Activated CD8-positive, alpha-beta memory T cell treated with anti-CD3 and anti-CD28 coated beads, Interleukin-2, amount 10 ng/mL, durations not matched to agents 7 days and 5 days (primary cell): ENCODE measurements around the gene ZNF69. TPM values are rescaled to one million over a fixed set of nuclear protein-coding genes. Genes with fewer than 3 reads are reported as not detected.
"Not testable (repeated sequence)": the region's sequence is repeated elsewhere in the genome, so short reads cannot be mapped to it uniquely, and the experiment has no call there.

ENCODE experiments used
- ATAC-seq: fragments of 150-1000 bp; cut with Tn5 transposase; one replicate; pipeline ENCODE4 v1.10.0; 2021; ENCODE audit warnings: moderate library complexity
- CTCF ChIA-PET: fragments of 350-600 bp; sonication (Branson Sonifier 250); formaldehyde crosslinking; loops from one replicate; lab custom pipeline; 2021; ENCODE audit warnings: antibody characterized with exemption; lab: Charles Lee
- DNase-seq: peaks from one replicate; pipeline ENCODE4 v3.0.0-alpha.2; 2020
- H3K27ac Mint-ChIP-seq: one replicate; pipeline ENCODE4 v1.8.0; 2021; ENCODE audit warnings: mild to moderate bottlenecking, mixed read lengths
- H3K27me3 Mint-ChIP-seq: one replicate; pipeline ENCODE4 v1.8.0; 2021; ENCODE audit warnings: mixed read lengths
- H3K36me3 Mint-ChIP-seq: one replicate; pipeline ENCODE4 v1.8.0; 2021; ENCODE audit warnings: mild to moderate bottlenecking, mixed read lengths
- H3K4me1 Mint-ChIP-seq: one replicate; pipeline ENCODE4 v1.8.0; 2021; ENCODE audit warnings: mixed read lengths
- H3K4me3 Mint-ChIP-seq: one replicate; pipeline ENCODE4 v1.8.0; 2021; ENCODE audit warnings: mild to moderate bottlenecking, moderate library complexity, mixed read lengths
- H3K9me3 Mint-ChIP-seq: one replicate; pipeline ENCODE4 v1.8.0; 2022; ENCODE audit warnings: low read depth, mixed read lengths
- total RNA-seq, 2 experiments: library from RNA; stranded (reverse); gene quantifications; one replicate each; pipeline ENCODE4 v1.2.3, GENCODE V29; 2021

Gene ZNF69
- total RNA-seq, 2 experiments from 2014 or later = 1.2 to 2.0 TPM

- H3K9me3 Mint-ChIP-seq = peaks cover 11% of the 10 kb centered on the region
- ATAC-seq, H3K27me3 Mint-ChIP-seq, H3K27ac Mint-ChIP-seq, H3K4me1 Mint-ChIP-seq, H3K36me3 Mint-ChIP-seq, DNase-seq, H3K4me3 Mint-ChIP-seq: not testable (repeated sequence)
- CTCF ChIA-PET = interaction anchor here (1.5 kb wide), 1 partner anchor 117 kb away, joined by 3 read pairs; the partner anchor contains the start of gene ZNF491
These were observed 27.0 kb downstream of the ZNF69 start for GRCh38 chr19:11914417-11915051.

- Mint-ChIP-seq H3K27ac (no peak overlapping the region), H3K36me3 (peaks cover 13% of the 10 kb centered on the region), H3K4me1 (peaks cover 25% of the 10 kb centered on the region), H3K27me3 (no peaks in the 10 kb centered on the region), H3K9me3 (peaks cover 4% of the 10 kb centered on the region), H3K4me3 (no peak overlapping the region)
- DNase-seq (no peak), ATAC-seq (no peak)
- CTCF ChIA-PET = interaction anchor here (0.6 to 4.4 kb wide), 9 partner anchors 9 to 216 kb away, joined by 3 to 148 read pairs (median 7); partner anchors contain the start of genes ZNF69, ZNF763 and ZNF878
These were observed 34.4 kb downstream of the ZNF69 start for GRCh38 chr19:11921852-11922495.

GRCh38 chr19:11924886-11925650, 37.5 kb downstream of the ZNF69 start, which contains the start of gene ZNF700:
ZNF700 (plus strand) TSS chr19:11925107; CDS start chr19:11925211, 104 bp downstream.
- peaks cover 41% of the 10 kb centered on the region for H3K36me3 Mint-ChIP-seq
- CTCF ChIA-PET = interaction anchor here (0.7 to 4.4 kb wide), 24 partner anchors 8 to 688 kb away, joined by 3 to 148 read pairs (median 6); partner anchors contain the start of genes ZNF136, ZNF20, ZNF491 and ZNF563
- H3K4me1 Mint-ChIP-seq = peaks cover 29% of the 10 kb centered on the region
- DNase-seq = peak; percentile 97
- H3K27ac Mint-ChIP-seq = peak within 1 kb of the TSS; percentile 99
- peaks cover 10% of the 10 kb centered on the region for H3K9me3 Mint-ChIP-seq
- ATAC-seq = peak; percentile 92
- H3K4me3 Mint-ChIP-seq = peak within 1 kb of the TSS; percentile 98
- H3K27me3 Mint-ChIP-seq = no peaks in the 10 kb centered on the region

GRCh38 chr19:11925651-11926187, 38.1 kb downstream of the ZNF69 start:
- H3K9me3 Mint-ChIP-seq = peaks cover 16% of the 10 kb centered on the region
- not testable (repeated sequence) for H3K27me3 Mint-ChIP-seq, ATAC-seq, DNase-seq
- CTCF ChIA-PET = interaction anchor here (2.7 to 4.3 kb wide), 3 partner anchors 38 to 237 kb away, joined by 18 to 46 read pairs (median 45); partner anchors contain the start of genes ZNF136, ZNF20 and ZNF763
- peaks cover 29% of the 10 kb centered on the region for H3K4me1 Mint-ChIP-seq
- H3K36me3 Mint-ChIP-seq = peaks cover 47% of the 10 kb centered on the region
- H3K4me3 Mint-ChIP-seq = peak overlapping the region; percentile 98
- H3K27ac Mint-ChIP-seq = peak overlapping the region; percentile 99

GRCh38 chr19:11927227-11927626, 39.6 kb downstream of the ZNF69 start:
- peaks cover 18% of the 10 kb centered on the region for H3K9me3 Mint-ChIP-seq
- peaks cover 33% of the 10 kb centered on the region for H3K4me1 Mint-ChIP-seq

GRCh38 chr19:11931051-11931450, 43.5 kb downstream of the ZNF69 start:
- CTCF ChIA-PET = interaction anchor here (0.7 kb wide), 1 partner anchor 9 kb away, joined by 3 read pairs; no protein-coding TSS in a partner anchor
- no peak overlapping the region for H3K4me3 Mint-ChIP-seq

More at GRCh38 chr19:11927227-11927626, 39.6 kb downstream of the ZNF69 start:
- no peak for ATAC-seq
- no peak overlapping the region for H3K27ac Mint-ChIP-seq
- H3K36me3 Mint-ChIP-seq = peaks cover 60% of the 10 kb centered on the region
- H3K27me3 Mint-ChIP-seq = no peaks in the 10 kb centered on the region
- no peak overlapping the region for H3K4me3 Mint-ChIP-seq
- no peak for DNase-seq
- CTCF ChIA-PET = interaction anchor here (1.6 kb wide), 1 partner anchor 36 kb away, joined by 4 read pairs; no protein-coding TSS in a partner anchor

GRCh38 chr19:11931513-11931912, 43.9 kb downstream of the ZNF69 start:
- Mint-ChIP-seq H3K4me1 (peaks cover 13% of the 10 kb centered on the region), H3K27me3 (no peaks in the 10 kb centered on the region), H3K4me3 (no peak overlapping the region), H3K9me3 (peaks cover 28% of the 10 kb centered on the region), H3K36me3 (peaks cover 84% of the 10 kb centered on the region), H3K27ac (no peak overlapping the region)
- ATAC-seq = no peak
- CTCF ChIA-PET = interaction anchor here (0.7 kb wide), 1 partner anchor 9 kb away, joined by 3 read pairs; no protein-coding TSS in a partner anchor
- DNase-seq = no peak

More at GRCh38 chr19:11931051-11931450, 43.5 kb downstream of the ZNF69 start:
- peaks cover 83% of the 10 kb centered on the region for H3K36me3 Mint-ChIP-seq
- ATAC-seq = no peak
- peaks cover 28% of the 10 kb centered on the region for H3K9me3 Mint-ChIP-seq
- H3K4me1 Mint-ChIP-seq = peaks cover 17% of the 10 kb centered on the region
- no peak overlapping the region for H3K27ac Mint-ChIP-seq
- DNase-seq = no peak
- H3K27me3 Mint-ChIP-seq = no peaks in the 10 kb centered on the region

GRCh38 chr19:11935829-11936228, 48.2 kb downstream of the ZNF69 start:
- H3K4me3 Mint-ChIP-seq, ATAC-seq: not testable (repeated sequence)
- peaks cover 29% of the 10 kb centered on the region for H3K9me3 Mint-ChIP-seq

GRCh38 chr19:11938383-11938782, 50.8 kb downstream of the ZNF69 start:
- Mint-ChIP-seq H3K9me3 (peaks cover 40% of the 10 kb centered on the region), H3K36me3 (peaks cover 84% of the 10 kb centered on the region)
- ATAC-seq, DNase-seq, H3K4me3 Mint-ChIP-seq, H3K27ac Mint-ChIP-seq, H3K27me3 Mint-ChIP-seq, H3K4me1 Mint-ChIP-seq, CTCF ChIA-PET: not testable (repeated sequence)

More at GRCh38 chr19:11935829-11936228, 48.2 kb downstream of the ZNF69 start:
- DNase-seq, H3K27ac Mint-ChIP-seq, CTCF ChIA-PET, H3K4me1 Mint-ChIP-seq, H3K27me3 Mint-ChIP-seq: not testable (repeated sequence)
- peaks cover 81% of the 10 kb centered on the region for H3K36me3 Mint-ChIP-seq

- CTCF ChIA-PET, H3K27ac Mint-ChIP-seq, H3K4me3 Mint-ChIP-seq, DNase-seq, H3K27me3 Mint-ChIP-seq, H3K4me1 Mint-ChIP-seq, ATAC-seq: not testable (repeated sequence)
- H3K9me3 Mint-ChIP-seq = peaks cover 48% of the 10 kb centered on the region
- H3K36me3 Mint-ChIP-seq = peaks cover 90% of the 10 kb centered on the region
These were observed 53.8 kb downstream of the ZNF69 start for GRCh38 chr19:11941361-11941887.

- Mint-ChIP-seq H3K36me3 (peaks cover 91% of the 10 kb centered on the region), H3K27me3 (no peaks in the 10 kb centered on the region), H3K27ac (no peak overlapping the region), H3K4me1 (no peaks in the 10 kb centered on the region), H3K4me3 (no peak overlapping the region), H3K9me3 (peaks cover 49% of the 10 kb centered on the region)
- CTCF ChIA-PET = interaction anchor here (1.3 to 1.4 kb wide), 2 partner anchors 18 to 20 kb away, joined by 3 to 6 read pairs; partner anchors contain the start of gene ZNF700
- ATAC-seq (no peak), DNase-seq (no peak)
These were observed 54.6 kb downstream of the ZNF69 start for GRCh38 chr19:11942008-11942842.

- Mint-ChIP-seq H3K36me3 (peaks cover 92% of the 10 kb centered on the region), H3K4me3 (no peak overlapping the region), H3K9me3 (peaks cover 52% of the 10 kb centered on the region), H3K27ac (no peak overlapping the region), H3K4me1 (no peaks in the 10 kb centered on the region), H3K27me3 (no peaks in the 10 kb centered on the region)
- DNase-seq (no peak), ATAC-seq (no peak)
- CTCF ChIA-PET = interaction anchor here (1.3 to 1.4 kb wide), 2 partner anchors 19 to 20 kb away, joined by 3 to 6 read pairs; partner anchors contain the start of gene ZNF700
These were observed 55.2 kb downstream of the ZNF69 start for GRCh38 chr19:11942843-11943108.
